ENCODE measurements around the gene MTFP1. TPM values are rescaled to one million over a fixed set of nuclear protein-coding genes. Genes with fewer than 3 reads are reported as not detected.
"Not testable (repeated sequence)": the region's sequence is repeated elsewhere in the genome, so short reads cannot be mapped to it uniquely, and the experiment has no call there.

Gene MTFP1
- polyA plus RNA-seq, 10 donors: 4.1 to 8.5 (median 5.6) TPM

- DNase-seq: no peak
Observed at GRCh38 chr22:30400159-30400558, 25.4 kb upstream of the MTFP1 start.

- DNase-seq: not testable (repeated sequence)
Observed at GRCh38 chr22:30401024-30401423, 24.5 kb upstream of the MTFP1 start.

- peak in 1 of 3 donors; percentile 58 for DNase-seq
Observed at GRCh38 chr22:30402028-30402765, 23.4 kb upstream of the MTFP1 start.

GRCh38 chr22:30402766-30403104 lies 22.8 kb upstream of the MTFP1 start:
- DNase-seq: not testable (repeated sequence)

GRCh38 chr22:30404307-30404706 lies 21.3 kb upstream of the MTFP1 start:
- DNase-seq: no peak

GRCh38 chr22:30405731-30406130 lies 19.8 kb upstream of the MTFP1 start:
- no peak for DNase-seq

GRCh38 chr22:30406400-30406799 lies 19.2 kb upstream of the MTFP1 start:
- DNase-seq: no peak

- DNase-seq: peak in 1 of 3 donors; percentile 44
Observed at GRCh38 chr22:30408388-30409102, 17.0 kb upstream of the MTFP1 start.

GRCh38 chr22:30411780-30412179 lies 13.8 kb upstream of the MTFP1 start:
- DNase-seq: no peak

GRCh38 chr22:30413001-30413400 lies 12.6 kb upstream of the MTFP1 start:
- DNase-seq: no peak

GRCh38 chr22:30413745-30414524 lies 11.6 kb upstream of the MTFP1 start:
- no peak for DNase-seq

- DNase-seq: no peak
Observed at GRCh38 chr22:30414525-30415047, 11.0 kb upstream of the MTFP1 start.

GRCh38 chr22:30416403-30416802 lies 9.2 kb upstream of the MTFP1 start:
- DNase-seq: no peak

GRCh38 chr22:30416837-30417236 lies 8.7 kb upstream of the MTFP1 start:
- DNase-seq: no peak

- DNase-seq: peak in 1 of 3 donors; percentile 53
Observed at GRCh38 chr22:30420347-30421125, 5.0 kb upstream of the MTFP1 start.

- DNase-seq: no peak
Observed at GRCh38 chr22:30421695-30422480, 3.7 kb upstream of the MTFP1 start.

- DNase-seq: peak in 1 of 3 donors; percentile 86
Observed at GRCh38 chr22:30422481-30423300, 2.9 kb upstream of the MTFP1 start.

- peak in 1 of 3 donors; percentile 35 for DNase-seq
Observed at GRCh38 chr22:30423301-30423958, 2.1 kb upstream of the MTFP1 start.

GRCh38 chr22:30423959-30424533 lies 1.5 kb upstream of the MTFP1 start:
- DNase-seq: peak; percentile 100

All from muscle of back (tissue), 11 donors.